ENCODE data around the gene PLEKHO2.

Gene PLEKHO2

DNA sequence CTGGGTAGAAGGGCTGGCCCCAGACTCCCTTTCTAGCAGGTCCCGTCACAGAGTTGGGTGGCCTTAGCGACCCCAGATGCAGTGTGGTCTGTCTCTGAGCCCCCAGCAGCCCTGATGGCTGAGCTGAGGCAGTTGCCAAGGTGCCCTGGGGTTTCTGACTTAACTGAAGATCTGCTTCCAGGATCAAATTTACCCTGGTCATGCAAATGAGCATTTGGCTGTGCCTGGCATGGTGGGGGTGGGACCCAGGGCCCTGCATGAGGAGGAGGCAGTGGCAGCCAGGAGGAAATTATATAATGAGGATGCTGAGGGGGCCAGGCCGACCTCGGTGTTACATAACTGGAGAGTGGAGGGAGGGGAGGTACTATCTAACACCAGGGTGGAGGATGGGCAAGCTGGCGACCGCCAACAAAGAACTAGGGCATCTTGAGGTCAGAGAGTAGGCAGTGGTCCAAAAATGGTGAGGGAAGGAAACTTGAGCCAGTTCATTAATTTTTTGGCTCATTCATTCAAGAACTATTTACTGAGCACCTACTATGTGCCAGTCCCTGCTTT, 16.4 kb downstream of the PLEKHO2 start:
- FAIRE-seq = no peak

DNA sequence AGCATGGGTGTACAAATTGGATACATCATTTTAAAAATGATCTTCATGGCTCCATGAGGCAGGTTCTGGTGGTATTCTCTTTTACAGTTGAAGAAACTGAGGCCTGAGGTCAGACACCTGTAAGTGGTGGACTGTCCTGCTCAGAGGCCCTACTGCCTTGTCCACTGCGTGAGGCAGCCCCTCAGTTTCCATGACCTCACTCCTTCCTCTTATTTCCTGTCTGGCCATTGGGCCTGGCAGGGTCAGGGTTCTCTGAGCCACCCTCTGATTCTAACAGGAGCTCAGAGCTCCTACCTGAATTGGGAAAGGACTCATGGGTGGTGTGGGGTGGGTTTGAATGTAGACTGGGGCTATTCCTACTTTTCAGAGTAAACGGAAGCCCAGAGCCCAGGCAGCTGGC, 17.5 kb downstream of the PLEKHO2 start:
- FAIRE-seq = no peak

DNA sequence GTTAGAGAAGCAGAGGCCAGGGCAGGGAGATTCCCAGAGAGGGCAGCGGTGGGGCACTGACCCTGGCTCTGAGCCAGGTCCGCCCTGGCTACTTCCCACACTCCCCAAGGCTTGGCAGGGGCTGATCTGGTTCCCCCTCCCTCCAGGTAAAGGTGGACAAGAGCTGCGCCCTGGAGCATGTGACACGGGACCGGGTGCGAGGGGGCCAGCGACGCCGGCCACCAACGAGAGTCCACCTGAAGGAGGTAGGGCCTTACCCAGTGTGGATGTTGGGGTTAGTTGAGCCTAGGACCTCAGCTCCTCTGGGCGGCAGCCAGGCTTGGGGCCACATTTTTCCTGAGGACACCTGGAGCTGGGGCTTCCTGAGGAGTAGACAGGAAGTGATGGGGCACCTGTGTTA, 19.6 kb downstream of the PLEKHO2 start:
- no peak for FAIRE-seq

DNA sequence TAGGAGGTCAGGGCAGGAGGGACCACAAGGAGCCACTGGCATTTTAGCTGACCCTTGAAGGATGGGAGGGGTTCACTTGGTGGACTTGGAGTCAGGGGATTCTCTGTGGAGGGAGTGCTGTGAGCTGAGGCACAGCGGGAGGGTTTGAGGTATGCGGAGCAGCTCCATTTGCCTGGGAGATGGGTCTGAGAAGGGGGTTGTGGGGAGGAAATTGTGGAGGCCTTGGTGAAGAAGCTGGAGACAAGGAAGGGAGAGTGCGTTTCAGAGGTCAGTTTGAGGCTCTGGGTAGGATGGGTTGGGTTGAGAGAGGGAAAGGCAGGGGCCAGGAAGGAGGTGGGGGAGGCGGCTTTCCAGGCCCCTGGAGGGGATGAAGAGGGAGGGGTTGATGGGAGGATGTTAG, 20.2 kb downstream of the PLEKHO2 start:
- no peak for FAIRE-seq

DNA sequence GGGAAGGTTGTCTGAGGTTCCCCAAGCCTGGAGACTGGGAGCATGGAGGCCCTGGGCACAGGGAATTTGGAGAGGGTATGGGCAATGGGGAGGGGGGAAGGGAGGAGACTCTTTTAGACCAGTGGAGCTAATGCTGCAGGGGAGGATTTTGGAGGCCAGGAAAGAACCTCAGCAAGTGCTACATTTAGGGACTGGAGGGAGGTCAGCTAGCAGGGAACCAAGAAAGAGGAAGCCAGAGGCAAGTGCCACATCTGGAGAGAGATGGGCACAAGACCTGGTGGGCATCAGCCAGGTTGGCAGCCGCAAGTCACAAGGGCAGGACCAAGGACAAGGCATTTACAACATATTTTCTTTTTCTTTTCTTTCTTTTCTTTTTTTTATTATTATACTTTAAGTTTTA, 20.7 kb downstream of the PLEKHO2 start:
- no peak for FAIRE-seq

DNA sequence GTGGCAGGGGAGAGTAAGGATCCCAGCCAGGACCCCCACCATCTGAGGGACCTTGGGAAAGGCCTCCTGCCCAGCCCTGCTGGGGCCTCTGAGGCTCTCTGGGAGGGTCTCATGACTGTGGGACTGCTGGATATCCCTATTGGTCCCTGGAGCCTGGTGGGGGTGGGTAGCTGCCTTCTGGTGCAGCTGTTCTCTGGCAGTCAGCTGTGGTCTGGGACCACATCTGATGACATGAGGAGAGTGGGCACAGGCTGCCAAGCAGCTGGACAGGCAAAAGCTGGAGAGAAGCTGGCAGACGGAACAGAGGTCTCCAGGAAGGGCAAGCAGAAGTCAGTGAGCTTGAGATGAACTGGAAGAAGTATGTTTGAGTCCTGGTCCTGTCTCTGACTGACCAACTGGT, 22.4 kb downstream of the PLEKHO2 start:
- no peak for FAIRE-seq

DNA sequence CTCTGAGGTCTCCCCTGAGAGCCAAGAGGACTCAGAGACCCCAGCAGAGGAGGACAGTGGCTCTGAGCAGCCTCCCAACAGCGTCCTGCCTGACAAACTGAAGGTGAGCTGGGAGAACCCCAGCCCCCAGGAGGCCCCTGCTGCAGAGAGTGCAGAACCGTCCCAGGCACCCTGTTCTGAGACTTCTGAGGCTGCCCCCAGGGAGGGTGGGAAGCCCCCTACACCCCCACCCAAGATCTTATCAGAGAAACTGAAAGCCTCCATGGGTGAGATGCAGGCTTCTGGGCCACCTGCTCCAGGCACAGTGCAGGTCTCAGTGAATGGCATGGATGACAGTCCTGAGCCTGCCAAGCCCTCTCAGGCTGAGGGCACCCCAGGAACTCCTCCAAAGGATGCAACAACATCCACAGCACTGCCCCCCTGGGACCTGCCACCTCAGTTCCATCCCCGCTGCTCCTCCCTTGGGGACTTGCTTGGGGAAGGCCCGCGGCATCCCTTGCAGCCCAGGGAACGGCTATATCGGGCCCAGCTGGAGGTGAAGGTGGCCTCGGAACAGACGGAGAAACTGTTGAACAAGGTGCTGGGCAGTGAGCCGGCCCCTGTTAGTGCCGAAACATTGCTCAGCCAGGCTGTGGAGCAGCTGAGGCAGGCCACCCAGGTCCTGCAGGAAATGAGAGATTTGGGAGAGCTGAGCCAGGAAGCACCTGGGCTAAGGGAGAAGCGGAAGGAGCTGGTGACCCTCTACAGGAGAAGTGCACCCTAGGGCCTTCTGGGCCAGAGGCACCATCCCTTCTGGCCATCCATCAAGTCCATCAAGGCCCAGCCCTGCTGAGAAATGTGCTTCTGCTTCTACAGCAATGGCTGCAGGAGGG, 23.6 kb downstream of the PLEKHO2 start:
- FAIRE-seq = no peak

DNA sequence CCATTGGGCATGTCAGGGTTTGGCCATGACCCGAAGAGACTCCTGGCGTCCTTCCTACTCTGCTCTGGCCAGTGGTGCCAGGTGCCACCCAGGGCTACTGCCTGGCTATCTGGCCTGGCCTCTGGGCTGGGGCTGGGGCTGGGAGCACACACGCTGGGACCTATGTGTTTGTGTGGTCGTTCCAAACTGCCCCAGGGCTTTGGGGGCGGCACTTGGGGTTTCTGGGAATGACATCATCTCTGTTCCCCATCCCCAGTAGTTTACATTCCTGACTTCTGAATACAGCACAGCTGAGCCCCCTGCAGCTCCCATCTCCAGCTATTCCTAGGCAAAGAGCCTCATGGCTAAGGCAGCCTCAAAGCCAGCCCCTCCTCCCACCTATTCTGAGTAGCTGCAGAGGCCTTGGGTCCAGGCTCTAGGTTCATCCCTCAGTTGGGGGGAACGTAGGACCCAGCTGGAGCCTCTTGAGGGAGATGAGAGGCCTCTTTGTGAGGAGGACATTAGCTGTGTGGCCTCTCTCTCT, 24.3 kb downstream of the PLEKHO2 start:
- FAIRE-seq = no peak

DNA sequence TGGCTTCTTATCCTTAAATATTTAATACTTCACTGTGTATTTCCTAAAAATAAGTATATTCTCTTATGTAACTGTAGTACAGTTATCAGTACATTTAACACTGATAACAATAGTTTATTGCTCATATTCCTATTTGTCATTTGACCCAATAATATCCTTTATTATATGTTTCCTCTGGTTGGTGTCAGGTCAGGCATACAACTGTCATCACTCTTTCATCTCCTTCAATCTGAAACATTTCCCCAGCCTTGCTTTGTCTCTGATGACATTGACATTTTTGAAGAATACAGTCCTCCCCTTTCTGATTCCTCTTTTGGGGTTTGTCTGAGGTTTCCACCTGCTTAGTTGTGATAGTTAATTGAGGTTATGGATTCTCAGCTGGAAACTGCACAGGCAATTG, 27.8 kb downstream of the PLEKHO2 start:
- no peak for FAIRE-seq

DNA sequence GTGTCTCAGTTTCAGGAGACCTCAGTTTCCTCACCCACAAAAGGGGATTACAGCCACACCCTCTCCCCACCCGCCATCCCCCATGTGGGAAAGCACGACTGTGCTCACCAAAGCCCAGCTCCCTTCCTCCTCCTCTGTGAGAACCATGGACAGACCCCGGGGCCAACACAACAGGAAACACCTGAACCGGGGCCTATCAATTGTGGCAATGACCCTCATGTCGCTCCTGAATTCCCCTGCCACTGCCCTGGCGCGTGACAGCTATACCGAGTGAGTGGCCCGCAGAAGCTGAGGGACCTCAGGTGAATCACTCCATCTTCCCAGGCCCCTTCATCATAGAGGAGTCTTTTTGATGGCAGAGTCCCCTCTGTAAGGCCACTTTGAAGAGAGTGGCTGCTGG, 28.6 kb downstream of the PLEKHO2 start:
- FAIRE-seq = no peak

DNA sequence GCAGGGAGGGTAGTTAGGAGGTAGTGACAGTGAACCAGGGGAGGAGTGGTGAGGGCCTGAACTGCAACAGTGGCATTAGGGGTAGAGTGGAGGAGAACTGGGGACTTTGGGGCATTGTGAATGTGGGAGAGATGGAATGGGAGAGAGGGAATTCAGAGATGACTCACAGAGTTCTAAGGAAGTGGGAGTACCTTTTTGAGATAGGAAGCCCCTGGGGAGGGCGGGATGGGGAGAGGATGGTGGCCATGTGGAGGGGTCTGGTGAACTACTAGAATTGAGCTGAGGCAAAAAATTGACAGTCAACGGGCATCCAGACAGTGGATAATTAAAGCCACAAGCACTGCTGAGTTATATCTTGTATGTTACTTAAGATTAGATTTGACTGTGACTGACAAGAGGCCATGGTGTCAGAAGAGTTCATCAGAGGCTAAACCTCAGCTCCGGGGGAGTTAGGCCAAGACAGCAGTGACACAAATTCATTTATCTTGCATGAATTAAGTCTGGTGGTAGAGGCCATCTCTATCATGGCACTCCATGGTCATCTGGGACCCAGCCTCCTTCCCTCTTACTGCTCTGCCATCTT, 34.0 kb downstream of the PLEKHO2 start:
- FAIRE-seq = no peak

DNA sequence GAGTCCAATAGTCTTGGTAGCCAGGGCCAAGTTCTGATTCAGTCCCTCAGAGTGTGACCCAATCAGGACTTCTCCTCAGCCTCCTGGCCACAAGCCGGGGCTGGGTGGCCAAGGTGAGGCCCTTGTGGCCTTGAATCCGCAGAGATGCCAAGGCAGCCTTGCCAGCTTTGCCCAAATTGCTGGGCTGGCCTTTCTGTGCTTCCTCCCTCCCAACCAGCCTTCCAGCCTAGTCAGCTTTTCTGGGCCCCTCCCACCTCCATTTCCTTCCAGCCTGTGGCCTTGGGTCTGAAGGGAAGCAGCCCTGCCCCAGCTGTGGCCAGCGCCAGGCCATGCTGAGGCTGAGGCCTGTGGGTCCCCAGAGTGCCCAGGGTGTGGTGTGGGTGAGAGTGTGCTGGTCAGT, 35.7 kb downstream of the PLEKHO2 start:
- no peak for FAIRE-seq

DNA sequence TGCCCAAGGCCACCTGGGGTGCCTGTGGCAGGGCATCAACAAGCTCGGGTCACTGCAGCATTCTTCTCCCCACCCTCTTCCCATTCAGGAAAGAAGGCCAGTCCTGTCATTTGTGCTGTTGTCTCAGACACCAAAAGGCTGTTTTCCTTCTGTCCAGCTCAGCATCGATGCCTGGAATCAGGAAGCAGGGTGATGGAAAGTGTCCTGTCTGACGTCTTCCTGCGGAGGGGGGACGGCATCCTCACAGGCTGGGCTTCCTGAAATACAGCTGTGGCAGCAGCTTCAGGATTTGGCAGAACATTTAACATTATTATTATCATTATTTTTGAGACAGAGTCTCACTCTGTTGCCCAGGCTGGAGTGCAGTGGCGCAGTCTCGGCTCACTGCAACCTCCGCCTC, 37.0 kb downstream of the PLEKHO2 start:
- FAIRE-seq = no peak

DNA sequence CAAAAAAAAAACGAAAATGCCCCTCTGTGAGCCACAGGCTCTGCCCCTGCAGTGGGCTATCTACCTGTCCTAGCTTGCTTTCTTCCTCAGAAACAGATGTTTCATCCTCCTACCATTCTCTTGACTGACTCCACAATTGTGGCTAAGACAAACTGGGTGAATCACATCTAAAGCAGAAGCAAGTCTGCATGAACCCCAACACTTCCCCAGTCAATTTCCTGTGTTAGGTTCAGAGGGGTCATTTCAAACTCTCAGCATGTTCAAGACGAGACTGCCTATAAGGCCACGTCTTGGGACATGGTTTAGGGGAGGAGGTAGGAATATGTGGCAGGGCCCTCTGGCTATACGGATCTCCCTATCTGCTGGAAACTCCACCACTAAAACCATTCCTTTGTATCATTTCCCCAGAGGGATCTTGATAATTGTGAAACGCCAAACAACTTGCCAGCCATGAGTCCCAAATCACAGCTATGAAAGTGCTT, 41.4 kb downstream of the PLEKHO2 start:
- FAIRE-seq = no peak

DNA sequence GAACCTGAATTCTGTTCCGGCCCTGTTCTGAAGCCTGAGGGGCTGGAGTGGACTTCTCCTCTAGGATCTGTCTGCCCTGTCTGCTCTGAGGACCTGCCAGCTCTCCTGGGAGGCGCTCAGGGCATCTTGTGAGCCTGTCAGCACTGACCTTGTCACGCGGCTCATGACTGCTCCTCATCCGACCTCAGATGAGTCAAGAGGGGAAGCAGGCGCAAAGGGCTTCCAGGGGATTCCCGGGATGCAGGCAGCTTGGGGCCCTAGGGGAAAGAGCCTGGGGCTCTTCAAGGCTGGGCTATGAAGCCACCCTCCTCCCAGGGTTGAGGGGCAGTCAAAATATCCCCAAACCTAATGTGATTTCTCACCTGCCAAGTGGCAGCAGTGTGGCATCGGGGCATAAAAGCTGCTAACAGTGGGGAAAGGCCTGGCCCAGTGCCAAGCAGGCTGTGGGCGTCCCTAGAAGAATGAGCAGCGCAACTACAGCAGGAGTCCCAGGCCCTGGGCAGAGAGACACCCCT, 42.3 kb downstream of the PLEKHO2 start:
- no peak for FAIRE-seq

DNA sequence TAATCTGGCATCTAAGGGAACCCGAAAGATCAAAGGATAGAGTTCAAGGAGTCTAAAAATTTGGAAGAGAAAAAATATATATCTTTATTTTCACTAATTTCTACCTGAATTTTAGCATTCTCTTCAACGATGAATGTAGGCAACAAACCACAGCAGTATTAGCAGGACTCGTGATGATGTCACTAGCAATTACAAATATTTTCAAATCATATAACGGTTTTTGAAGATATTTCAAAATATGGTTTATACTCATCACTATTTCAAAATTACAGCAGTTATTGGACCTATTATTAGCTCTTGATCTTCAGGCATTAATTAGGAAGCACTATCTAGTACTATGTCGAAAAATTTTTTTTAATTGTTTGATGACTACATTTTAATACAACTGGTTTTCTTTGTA, 43.0 kb downstream of the PLEKHO2 start:
- FAIRE-seq = no peak

DNA sequence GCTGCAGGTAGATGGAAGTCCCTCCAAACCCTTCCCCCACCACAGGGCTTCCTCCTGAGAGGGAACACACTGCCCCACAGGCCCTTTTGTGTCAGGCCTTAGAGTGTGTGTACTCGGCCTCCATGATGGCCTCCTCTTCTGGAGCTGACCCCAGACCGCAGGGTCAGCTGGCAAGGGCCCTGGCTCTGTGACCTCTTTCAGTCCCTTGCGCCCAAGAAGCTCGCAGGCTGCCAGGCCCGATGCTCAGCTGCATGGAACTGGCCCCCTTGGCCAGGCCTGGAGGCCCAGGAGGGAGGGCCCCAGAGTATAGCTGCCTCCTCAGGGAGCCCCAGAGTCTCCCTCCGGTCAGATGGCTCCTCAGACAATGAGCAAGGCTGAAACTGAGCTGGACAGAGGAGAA, 46.6 kb downstream of the PLEKHO2 start:
- FAIRE-seq = no peak

DNA sequence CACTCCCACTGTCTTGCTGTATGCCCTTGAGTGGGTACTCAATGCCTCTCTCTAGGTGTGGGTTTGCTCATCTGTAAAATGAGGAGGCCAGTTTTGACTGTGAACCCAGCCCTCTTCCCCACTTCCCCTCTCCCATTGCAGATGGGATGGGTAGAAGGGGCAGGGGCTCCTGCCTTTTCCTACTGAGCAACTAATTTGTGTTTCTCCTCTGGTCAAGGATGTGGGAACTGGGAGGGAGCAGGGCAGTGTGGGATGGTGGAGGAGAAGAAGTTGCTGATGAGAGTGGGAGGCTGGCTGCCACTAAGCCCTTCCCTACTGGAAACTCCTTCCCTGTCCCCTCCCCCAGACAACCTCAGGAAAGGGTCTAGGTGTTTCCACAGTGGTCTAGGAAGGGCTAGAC, 49.8 kb downstream of the PLEKHO2 start:
- FAIRE-seq = no peak

DNA sequence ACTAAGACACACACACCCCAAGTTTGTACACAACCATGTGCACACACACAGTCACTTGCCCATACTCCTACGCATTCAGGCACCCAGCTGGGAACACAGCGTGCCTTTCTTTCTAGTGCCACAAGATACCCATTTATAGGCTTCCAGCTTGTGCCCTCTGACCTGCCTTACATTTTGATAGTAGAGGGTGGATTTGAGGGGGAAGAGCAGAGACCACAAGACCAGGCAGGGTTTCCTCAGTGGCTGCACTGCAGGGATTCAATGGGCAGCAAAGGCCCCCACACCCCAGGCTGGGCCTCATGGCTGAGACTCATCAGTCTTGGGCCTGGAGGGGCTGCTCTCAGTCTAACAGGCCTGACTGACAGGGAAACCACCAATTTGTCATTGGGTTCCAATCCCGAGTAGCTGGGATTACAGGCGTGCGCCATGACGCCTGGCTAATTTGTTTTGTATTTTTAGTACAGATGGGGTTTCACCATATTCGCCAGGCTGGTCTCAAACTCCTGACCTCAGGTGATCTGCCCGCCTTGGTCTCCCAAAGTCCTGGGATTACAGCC, 51.2 kb downstream of the PLEKHO2 start:
- no peak for FAIRE-seq

DNA sequence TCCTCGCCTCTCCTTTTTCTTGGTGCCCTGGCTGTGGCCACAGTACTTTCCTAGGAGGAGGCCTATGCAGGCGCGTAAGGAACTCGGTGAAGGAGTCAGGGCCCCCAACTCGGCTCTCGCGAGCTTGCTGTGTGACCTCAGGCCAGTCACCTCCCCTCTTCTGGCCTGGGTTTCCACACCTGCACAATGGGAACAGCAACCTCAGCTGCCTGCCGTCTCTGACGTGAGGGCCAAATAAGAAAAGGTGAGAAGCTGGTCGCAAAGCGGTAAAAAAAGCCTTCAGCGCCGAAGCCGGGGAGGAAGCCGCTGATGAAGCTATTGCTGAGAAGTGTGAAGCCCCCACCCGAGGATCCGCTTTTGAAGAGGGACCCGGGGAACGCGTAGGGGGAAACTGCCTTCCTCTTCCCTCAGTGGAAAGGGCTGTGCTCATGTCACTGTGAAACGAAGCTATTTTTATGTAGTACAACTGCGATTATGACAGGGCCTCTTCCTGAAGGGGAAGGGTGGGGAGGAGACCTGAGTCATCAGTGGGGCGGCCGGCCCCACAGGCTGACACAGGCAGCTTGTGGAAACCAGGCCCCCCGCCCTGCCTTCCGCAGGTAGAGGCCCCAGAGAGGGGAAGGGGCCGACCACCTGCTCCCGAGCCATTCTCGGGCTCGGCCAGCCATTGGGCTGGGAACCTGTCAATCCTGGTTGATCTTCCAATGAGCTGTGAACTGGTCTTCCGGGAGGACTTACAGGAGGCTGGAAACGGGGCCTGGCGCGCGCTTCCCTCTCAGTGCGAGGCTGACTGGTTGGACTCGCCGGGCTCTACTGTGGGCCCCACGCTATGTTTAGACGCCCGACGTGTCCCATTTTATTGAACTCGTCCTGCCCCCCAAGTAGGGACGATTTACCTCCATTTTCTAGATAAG, 52.0 kb downstream of the PLEKHO2 start:
- FAIRE-seq = no peak

DNA sequence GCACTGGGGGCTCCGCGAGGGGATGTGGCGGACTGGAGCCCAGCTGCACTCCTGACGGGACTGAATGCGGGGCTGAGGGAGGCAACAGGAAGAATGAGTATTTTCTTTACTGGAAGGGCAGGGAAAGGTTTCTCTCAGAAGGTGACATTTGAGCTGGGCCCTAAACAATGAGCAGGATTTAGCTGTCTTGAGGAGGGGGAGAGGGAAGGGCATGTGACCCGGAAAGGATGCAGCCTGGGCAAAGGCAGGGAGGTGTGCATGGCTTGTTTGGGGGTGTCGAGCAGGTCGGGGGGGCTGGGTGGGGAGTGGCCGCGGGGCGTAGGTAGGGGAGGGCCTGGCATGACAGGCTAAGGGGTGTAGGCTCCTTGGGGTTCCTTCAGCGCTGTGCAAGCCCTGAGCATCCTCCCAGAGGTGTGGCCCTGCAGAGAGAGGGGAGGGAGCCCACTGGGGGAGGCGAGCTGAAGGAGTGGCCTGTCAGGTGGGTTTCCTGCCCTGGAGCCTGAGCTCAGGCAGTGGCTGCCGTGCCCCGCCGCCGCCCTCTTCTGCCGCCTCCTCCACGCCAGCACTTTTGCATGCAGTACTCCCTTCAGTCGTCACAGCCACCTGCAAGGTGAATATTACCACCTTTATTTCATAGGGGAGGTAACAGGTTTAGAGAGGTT, 52.8 kb downstream of the PLEKHO2 start:
- FAIRE-seq = no peak

Data from islet of Langerhans (tissue), 1 donor.